HEK293 (cell line): ENCODE measurements around the gene ADAMTSL3.

Experiments used
- CTCF ChIA-PET: fragments of 350-600 bp; formaldehyde crosslinking; extraction: SDS; loops from one replicate; lab custom pipeline; 2021; ENCODE audit warnings: antibody characterized with exemption; lab: Yijun Ruan, JAX
- POLR2A ChIA-PET: fragments of 300-600 bp; formaldehyde crosslinking; extraction: SDS; loops from one replicate; lab custom pipeline; 2020; ENCODE audit warnings: antibody characterized with exemption, inconsistent platforms; lab: Yijun Ruan, JAX
- H3K27ac ChIP-seq: fragments of 200-500 bp; sonication (Bioruptor generic); 2 replicates; pipeline ENCODE4 v1.5.1; 2014; ENCODE audit warnings: low read depth, low read length, control low read depth, inconsistent platforms; ENCODE audit errors: extremely low read depth
- H3K36me3 ChIP-seq, 2 experiments: fragments of 200-500 bp in 1 of 2; sonication (Bioruptor generic) in 1 of 2; 1 replicate in 1 of 2; 2 replicates in 1 of 2; pipeline ENCODE4 v1.5.1; 2014 to 2017; ENCODE audit warnings: inconsistent platforms in 2 of 2, low read length in 2 of 2; ENCODE audit not compliant: control insufficient read depth in 2 of 2, insufficient read depth in 1 of 2
- H3K4me1 ChIP-seq: fragments of 200-500 bp; sonication (Bioruptor generic); 2 replicates; pipeline ENCODE4 v1.5.1; 2014; ENCODE audit warnings: mild to moderate bottlenecking, low read length, inconsistent platforms; ENCODE audit not compliant: control insufficient read depth, insufficient read depth
- H3K4me3 ChIP-seq: 2 replicates; pipeline ENCODE4 v1.5.1; 2011; ENCODE audit warnings: low read depth, mild to moderate bottlenecking, control low read depth, low read length, moderate library complexity
- H3K9me3 ChIP-seq: fragments of 200-500 bp; sonication (Bioruptor generic); 2 replicates; pipeline ENCODE4 v1.5.1; 2014; ENCODE audit warnings: low read depth, low read length, inconsistent platforms; ENCODE audit not compliant: control insufficient read depth, insufficient read depth
- KLF8 ChIP-seq: fragments of 450-650 bp; formaldehyde crosslinking; IDR thresholded peaks from 2 replicates; pipeline ENCODE4 v1.5.1; 2016; ENCODE audit warnings: missing biosample characterization, missing genetic modification characterization
- SP3 ChIP-seq: fragments of 450-650 bp; formaldehyde crosslinking; IDR thresholded peaks from 2 replicates; pipeline ENCODE4 v1.5.1; 2016; ENCODE audit warnings: missing biosample characterization, missing genetic modification characterization
- ZNF37A ChIP-seq: fragments of 450-650 bp; IDR thresholded peaks from 2 replicates; pipeline ENCODE4 v1.5.1; 2018; ENCODE audit warnings: missing biosample characterization, missing genetic modification characterization
- ZNF394 ChIP-seq: fragments of 450-650 bp; formaldehyde crosslinking; IDR thresholded peaks from 2 replicates; pipeline ENCODE4 v1.5.1; 2016; ENCODE audit warnings: missing biosample characterization, missing genetic modification characterization, mild to moderate bottlenecking, moderate library complexity, borderline replicate concordance
- ZNF610 ChIP-seq: fragments of 450-650 bp; formaldehyde crosslinking; IDR thresholded peaks from 2 replicates; pipeline ENCODE4 v1.5.1; 2016; ENCODE audit warnings: missing biosample characterization, missing genetic modification characterization, borderline replicate concordance
- ZNF626 ChIP-seq: fragments of 450-650 bp; sonication (Bioruptor Pico); formaldehyde crosslinking; IDR thresholded peaks from 2 replicates; pipeline ENCODE4 v1.5.1; 2018; ENCODE audit warnings: missing biosample characterization, missing genetic modification characterization, inconsistent platforms
- ZNF664 ChIP-seq: fragments of 450-650 bp; formaldehyde crosslinking; IDR thresholded peaks from 2 replicates; pipeline ENCODE4 v1.5.1; 2016; ENCODE audit warnings: missing biosample characterization, missing genetic modification characterization
- TF ChIP-seq, protein P1 (sequence below): fragments of 450-650 bp; IDR thresholded peaks from 2 replicates; pipeline ENCODE4 v1.5.1; 2018; ENCODE audit warnings: missing biosample characterization, missing genetic modification characterization
- TF ChIP-seq, protein P2 (sequence below): fragments of 450-650 bp; formaldehyde crosslinking; IDR thresholded peaks from 2 replicates; pipeline ENCODE4 v1.5.1; 2017; ENCODE audit warnings: missing biosample characterization, missing genetic modification characterization
- TF ChIP-seq, protein P3 (sequence below): fragments of 450-650 bp; formaldehyde crosslinking; IDR thresholded peaks from 2 replicates; pipeline ENCODE4 v1.5.1; 2016; ENCODE audit warnings: missing biosample characterization, missing genetic modification characterization, low read depth
- TF ChIP-seq, protein P4 (sequence below): fragments of 450-650 bp; formaldehyde crosslinking; IDR thresholded peaks from 2 replicates; pipeline ENCODE4 v1.5.1; 2016; ENCODE audit warnings: missing biosample characterization, missing genetic modification characterization, borderline replicate concordance
- TF ChIP-seq, protein P5 (sequence below): fragments of 450-650 bp; formaldehyde crosslinking; IDR thresholded peaks from 2 replicates; pipeline ENCODE4 v1.5.1; 2016; ENCODE audit warnings: missing biosample characterization, missing genetic modification characterization
- TF ChIP-seq, protein P6 (sequence below): fragments of 450-650 bp; formaldehyde crosslinking; IDR thresholded peaks from 2 replicates; pipeline ENCODE4 v1.5.1; 2016; ENCODE audit warnings: missing biosample characterization, missing genetic modification characterization, borderline replicate concordance
- TF ChIP-seq, protein P7 (sequence below): fragments of 450-650 bp; formaldehyde crosslinking; IDR thresholded peaks from 2 replicates; pipeline ENCODE4 v1.5.1; 2017; ENCODE audit warnings: missing biosample characterization, missing genetic modification characterization

The ADAMTSL3 gene

DNA sequence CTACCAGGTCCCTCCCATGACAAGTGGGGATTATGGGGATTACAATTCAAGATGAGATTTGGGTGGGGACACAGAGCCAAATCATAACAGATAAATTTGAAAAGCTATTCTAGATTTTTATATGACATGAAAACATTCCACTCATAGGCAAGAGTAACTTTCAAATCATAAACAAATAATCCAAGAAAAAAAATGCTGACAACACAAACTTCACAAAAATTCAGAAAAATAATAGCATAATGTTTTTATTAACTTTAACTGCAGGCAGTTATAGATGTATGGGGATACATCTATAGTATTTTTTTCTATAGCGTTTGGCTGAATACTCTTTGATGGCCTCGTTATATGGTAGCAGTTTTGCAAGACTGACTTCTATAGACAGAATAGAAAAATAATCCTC is 243.1 kb downstream of the ADAMTSL3 start (continued):
- TF ChIP-seq ZNF626 (tag by site-specific recombination) (no peak), KLF8 (tag by site-specific recombination) (no peak)
- TF ChIP-seq, protein P1, sequence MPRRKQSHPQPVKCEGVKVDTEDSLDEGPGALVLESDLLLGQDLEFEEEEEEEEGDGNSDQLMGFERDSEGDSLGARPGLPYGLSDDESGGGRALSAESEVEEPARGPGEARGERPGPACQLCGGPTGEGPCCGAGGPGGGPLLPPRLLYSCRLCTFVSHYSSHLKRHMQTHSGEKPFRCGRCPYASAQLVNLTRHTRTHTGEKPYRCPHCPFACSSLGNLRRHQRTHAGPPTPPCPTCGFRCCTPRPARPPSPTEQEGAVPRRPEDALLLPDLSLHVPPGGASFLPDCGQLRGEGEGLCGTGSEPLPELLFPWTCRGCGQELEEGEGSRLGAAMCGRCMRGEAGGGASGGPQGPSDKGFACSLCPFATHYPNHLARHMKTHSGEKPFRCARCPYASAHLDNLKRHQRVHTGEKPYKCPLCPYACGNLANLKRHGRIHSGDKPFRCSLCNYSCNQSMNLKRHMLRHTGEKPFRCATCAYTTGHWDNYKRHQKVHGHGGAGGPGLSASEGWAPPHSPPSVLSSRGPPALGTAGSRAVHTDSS (tag by site-specific recombination): no peak

DNA sequence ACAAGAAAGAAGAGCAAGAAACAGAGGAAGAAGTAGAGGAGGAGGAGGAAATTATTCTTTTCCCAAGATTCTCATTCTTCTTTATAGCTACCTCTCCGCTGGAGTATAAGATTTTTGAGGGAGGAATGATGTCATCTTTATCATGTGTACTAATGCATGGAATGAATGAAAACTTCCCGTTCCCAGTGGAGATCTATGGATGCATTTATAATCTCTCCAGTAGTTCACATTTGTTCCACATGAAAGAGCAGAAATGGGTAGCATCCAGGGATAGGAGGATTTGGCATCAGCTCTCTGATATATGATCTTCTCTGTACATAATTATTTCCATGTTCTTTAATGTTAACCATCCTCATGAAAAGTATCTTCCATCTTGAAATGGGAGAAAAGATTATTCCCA is 244.4 kb downstream of the ADAMTSL3 start:
- CTCF ChIA-PET: interaction anchor here (0.8 kb wide), 1 partner anchor 650 kb away, joined by 4 read pairs; no protein-coding TSS in a partner anchor
- no peak overlapping the region for H3K27ac ChIP-seq
- H3K4me3 ChIP-seq: no peak overlapping the region
- POLR2A ChIA-PET: no interaction called here
- TF ChIP-seq, protein P2, sequence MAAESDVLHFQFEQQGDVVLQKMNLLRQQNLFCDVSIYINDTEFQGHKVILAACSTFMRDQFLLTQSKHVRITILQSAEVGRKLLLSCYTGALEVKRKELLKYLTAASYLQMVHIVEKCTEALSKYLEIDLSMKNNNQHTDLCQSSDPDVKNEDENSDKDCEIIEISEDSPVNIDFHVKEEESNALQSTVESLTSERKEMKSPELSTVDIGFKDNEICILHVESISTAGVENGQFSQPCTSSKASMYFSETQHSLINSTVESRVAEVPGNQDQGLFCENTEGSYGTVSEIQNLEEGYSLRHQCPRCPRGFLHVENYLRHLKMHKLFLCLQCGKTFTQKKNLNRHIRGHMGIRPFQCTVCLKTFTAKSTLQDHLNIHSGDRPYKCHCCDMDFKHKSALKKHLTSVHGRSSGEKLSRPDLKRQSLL (tag by site-specific recombination): no peak
- TF ChIP-seq ZNF37A (tag by site-specific recombination): no peak
- TF ChIP-seq, protein P3, sequence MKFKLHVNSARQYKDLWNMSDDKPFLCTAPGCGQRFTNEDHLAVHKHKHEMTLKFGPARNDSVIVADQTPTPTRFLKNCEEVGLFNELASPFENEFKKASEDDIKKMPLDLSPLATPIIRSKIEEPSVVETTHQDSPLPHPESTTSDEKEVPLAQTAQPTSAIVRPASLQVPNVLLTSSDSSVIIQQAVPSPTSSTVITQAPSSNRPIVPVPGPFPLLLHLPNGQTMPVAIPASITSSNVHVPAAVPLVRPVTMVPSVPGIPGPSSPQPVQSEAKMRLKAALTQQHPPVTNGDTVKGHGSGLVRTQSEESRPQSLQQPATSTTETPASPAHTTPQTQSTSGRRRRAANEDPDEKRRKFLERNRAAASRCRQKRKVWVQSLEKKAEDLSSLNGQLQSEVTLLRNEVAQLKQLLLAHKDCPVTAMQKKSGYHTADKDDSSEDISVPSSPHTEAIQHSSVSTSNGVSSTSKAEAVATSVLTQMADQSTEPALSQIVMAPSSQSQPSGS (tag by site-specific recombination): peak; percentile 72
- no peaks in the 10 kb centered on the region for H3K4me1 ChIP-seq
- H3K9me3 ChIP-seq: no peaks in the 10 kb centered on the region
- H3K36me3 ChIP-seq: no peaks in the 10 kb centered on the region

DNA sequence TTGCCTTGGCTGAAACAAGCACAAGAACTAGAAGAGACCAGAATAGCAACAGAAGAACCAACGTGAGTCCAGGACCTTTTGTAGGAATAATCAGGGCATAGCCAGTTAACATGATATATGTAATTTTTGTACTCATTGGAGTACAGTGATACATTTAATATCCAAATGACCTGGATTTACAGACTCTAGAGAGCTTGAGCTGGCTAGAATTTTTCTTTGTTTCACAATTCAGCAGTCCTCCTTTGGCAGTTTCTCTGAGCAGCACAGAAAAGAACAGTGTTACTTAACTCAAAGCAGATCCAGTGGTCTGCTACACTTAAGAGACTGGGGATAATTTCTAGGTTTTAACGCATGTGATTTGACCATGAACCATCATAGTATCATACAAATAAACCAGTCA is 245.7 kb downstream of the ADAMTSL3 start:
- ChIA-PET CTCF (no interaction called here), POLR2A (no interaction called here)
- no peak overlapping the region for H3K4me3 ChIP-seq
- H3K27ac ChIP-seq: no peak overlapping the region
- no peaks in the 10 kb centered on the region for H3K36me3 ChIP-seq
- H3K9me3 ChIP-seq: no peaks in the 10 kb centered on the region
- TF ChIP-seq SP3 (tag by site-specific recombination): no peak
- TF ChIP-seq ZNF664 (tag by site-specific recombination): no peak
- TF ChIP-seq, protein P4, sequence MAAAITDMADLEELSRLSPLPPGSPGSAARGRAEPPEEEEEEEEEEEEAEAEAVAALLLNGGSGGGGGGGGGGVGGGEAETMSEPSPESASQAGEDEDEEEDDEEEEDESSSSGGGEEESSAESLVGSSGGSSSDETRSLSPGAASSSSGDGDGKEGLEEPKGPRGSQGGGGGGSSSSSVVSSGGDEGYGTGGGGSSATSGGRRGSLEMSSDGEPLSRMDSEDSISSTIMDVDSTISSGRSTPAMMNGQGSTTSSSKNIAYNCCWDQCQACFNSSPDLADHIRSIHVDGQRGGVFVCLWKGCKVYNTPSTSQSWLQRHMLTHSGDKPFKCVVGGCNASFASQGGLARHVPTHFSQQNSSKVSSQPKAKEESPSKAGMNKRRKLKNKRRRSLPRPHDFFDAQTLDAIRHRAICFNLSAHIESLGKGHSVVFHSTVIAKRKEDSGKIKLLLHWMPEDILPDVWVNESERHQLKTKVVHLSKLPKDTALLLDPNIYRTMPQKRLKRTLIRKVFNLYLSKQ (tag by site-specific recombination): no peak
- no peak for TF ChIP-seq ZNF394 (tag by site-specific recombination)
- TF ChIP-seq, protein P5, sequence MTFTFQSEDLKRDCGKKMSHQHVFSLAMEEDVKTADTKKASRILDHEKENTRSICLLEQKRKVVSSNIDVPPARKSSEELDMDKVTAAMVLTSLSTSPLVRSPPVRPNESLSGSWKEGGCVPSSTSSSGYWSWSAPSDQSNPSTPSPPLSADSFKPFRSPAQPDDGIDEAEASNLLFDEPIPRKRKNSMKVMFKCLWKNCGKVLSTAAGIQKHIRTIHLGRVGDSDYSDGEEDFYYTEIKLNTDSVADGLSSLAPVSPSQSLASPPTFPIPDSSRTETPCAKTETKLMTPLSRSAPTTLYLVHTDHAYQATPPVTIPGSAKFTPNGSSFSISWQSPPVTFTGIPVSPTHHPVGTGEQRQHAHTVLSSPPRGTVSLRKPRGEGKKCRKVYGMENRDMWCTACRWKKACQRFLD (tag by site-specific recombination): no peak
- no peak for TF ChIP-seq ZNF610 (tag by site-specific recombination)
- TF ChIP-seq, protein P6, sequence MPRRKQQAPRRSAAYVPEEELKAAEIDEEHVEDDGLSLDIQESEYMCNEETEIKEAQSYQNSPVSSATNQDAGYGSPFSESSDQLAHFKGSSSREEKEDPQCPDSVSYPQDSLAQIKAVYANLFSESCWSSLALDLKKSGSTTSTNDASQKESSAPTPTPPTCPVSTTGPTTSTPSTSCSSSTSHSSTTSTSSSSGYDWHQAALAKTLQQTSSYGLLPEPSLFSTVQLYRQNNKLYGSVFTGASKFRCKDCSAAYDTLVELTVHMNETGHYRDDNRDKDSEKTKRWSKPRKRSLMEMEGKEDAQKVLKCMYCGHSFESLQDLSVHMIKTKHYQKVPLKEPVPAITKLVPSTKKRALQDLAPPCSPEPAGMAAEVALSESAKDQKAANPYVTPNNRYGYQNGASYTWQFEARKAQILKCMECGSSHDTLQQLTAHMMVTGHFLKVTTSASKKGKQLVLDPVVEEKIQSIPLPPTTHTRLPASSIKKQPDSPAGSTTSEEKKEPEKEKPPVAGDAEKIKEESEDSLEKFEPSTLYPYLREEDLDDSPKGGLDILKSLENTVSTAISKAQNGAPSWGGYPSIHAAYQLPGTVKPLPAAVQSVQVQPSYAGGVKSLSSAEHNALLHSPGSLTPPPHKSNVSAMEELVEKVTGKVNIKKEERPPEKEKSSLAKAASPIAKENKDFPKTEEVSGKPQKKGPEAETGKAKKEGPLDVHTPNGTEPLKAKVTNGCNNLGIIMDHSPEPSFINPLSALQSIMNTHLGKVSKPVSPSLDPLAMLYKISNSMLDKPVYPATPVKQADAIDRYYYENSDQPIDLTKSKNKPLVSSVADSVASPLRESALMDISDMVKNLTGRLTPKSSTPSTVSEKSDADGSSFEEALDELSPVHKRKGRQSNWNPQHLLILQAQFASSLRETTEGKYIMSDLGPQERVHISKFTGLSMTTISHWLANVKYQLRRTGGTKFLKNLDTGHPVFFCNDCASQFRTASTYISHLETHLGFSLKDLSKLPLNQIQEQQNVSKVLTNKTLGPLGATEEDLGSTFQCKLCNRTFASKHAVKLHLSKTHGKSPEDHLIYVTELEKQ: no peak
- TF ChIP-seq, protein P7, sequence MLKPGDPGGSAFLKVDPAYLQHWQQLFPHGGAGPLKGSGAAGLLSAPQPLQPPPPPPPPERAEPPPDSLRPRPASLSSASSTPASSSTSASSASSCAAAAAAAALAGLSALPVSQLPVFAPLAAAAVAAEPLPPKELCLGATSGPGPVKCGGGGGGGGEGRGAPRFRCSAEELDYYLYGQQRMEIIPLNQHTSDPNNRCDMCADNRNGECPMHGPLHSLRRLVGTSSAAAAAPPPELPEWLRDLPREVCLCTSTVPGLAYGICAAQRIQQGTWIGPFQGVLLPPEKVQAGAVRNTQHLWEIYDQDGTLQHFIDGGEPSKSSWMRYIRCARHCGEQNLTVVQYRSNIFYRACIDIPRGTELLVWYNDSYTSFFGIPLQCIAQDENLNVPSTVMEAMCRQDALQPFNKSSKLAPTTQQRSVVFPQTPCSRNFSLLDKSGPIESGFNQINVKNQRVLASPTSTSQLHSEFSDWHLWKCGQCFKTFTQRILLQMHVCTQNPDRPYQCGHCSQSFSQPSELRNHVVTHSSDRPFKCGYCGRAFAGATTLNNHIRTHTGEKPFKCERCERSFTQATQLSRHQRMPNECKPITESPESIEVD (tag by site-specific recombination): no peak
- no peak for TF ChIP-seq ZNF37A (tag by site-specific recombination)
- H3K4me1 ChIP-seq: no peaks in the 10 kb centered on the region
